ENCODE data around the gene TTLL12. TPM values are rescaled to one million over a fixed set of nuclear protein-coding genes. Genes with fewer than 3 reads are reported as not detected.

The TTLL12 gene
- total RNA-seq, 1 experiment from 2014 or later, result 100 TPM

DNA sequence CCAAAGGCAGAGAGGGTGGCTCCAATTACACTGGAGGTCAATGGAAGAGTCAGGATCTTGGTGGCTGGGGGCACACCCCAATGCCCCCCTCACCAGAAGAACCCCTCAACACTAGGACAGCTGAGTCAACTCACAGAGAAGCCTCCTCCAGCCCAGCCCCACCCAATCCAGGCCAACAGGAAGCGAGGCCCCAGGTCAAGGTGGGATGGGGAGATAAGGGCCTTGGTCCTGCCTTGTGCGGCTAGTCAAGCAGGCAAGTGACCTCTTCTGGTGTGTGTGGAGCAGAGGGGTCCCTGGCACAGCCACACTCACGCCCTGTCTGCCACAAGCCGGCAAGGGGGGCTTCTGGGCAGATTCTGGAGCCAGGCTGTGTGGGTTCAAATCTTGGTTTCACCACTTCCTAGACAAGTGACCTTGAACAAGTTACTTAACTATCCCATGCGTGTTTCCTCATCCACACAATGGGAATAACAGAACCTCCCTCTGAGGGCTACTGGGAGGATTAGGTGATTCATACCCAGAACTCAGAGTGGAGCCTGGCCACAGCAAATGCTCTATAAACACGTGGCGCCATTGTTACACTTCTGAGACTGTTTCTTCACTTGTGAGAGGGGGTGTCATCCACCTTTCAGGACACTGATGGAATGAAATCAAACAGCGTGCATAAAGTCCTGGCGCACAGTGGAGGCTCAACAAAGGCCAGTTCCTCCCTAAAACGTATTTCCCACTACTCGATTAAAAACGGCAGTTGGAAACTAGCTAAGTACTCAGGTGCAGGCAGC lies 3.2 kb downstream of the TTLL12 start:
- no peak for DNase-seq (ENCODE audit: low read depth, low spot score)
- Histone ChIP-seq H3K79me2 (ENCODE audit: insufficient read depth, low read length) (peaks cover 59% of the 10 kb centered on the region), H3K4me3 (replicated peaks in 1 of 2; ENCODE audit: low read depth in 1 of 2, low read length in 2 of 2) (no peak overlapping the region), H2AFZ (ENCODE audit: low read depth, low read length, poor library complexity, severe bottlenecking) (no peak overlapping the region), H3K4me2 (ENCODE audit: low read length) (peak overlapping the region; percentile 34), H3K9me2 (ENCODE audit: insufficient read depth) (no peaks in the 10 kb centered on the region), H3K27ac (ENCODE audit: low read depth, low read length) (peak overlapping the region; percentile 41), H4K20me1 (ENCODE audit: insufficient read depth) (no peaks in the 10 kb centered on the region), H3K4me1 (ENCODE audit: control insufficient read depth in 1 of 2, insufficient read depth in 2 of 2, low read length in 2 of 2) (peaks cover 9 to 32% of the 10 kb centered on the region in 2 experiments; a peak in 3 of 4 replicates), H3K27me3 (ENCODE audit: insufficient read depth, low read length) (no peaks in the 10 kb centered on the region), H3K9ac (ENCODE audit: low read length) (no peak overlapping the region), H3K9me3 (ENCODE audit: control insufficient read depth in 1 of 2, insufficient read depth in 1 of 2, low read depth in 1 of 2, low read length in 2 of 2) (no peaks in the 10 kb centered on the region), H3K36me3 (ENCODE audit: control insufficient read depth in 1 of 2, insufficient read depth in 2 of 2, low read length in 2 of 2) (peaks cover 21 to 45% of the 10 kb centered on the region in 2 experiments)
- CTCF ChIA-PET, result no interaction called here
- RAD21 ChIA-PET (ENCODE audit: low non-redundant PET in 1 of 2, low total read pairs in 2 of 2, uncharacterized antibody in 2 of 2, unreplicated experiment in 2 of 2), result no interaction called here
- intact Hi-C loops (cut with micrococcal nuclease), result no loop called here
- ATAC-seq, result no peak
- TF ChIP-seq, protein P1, sequence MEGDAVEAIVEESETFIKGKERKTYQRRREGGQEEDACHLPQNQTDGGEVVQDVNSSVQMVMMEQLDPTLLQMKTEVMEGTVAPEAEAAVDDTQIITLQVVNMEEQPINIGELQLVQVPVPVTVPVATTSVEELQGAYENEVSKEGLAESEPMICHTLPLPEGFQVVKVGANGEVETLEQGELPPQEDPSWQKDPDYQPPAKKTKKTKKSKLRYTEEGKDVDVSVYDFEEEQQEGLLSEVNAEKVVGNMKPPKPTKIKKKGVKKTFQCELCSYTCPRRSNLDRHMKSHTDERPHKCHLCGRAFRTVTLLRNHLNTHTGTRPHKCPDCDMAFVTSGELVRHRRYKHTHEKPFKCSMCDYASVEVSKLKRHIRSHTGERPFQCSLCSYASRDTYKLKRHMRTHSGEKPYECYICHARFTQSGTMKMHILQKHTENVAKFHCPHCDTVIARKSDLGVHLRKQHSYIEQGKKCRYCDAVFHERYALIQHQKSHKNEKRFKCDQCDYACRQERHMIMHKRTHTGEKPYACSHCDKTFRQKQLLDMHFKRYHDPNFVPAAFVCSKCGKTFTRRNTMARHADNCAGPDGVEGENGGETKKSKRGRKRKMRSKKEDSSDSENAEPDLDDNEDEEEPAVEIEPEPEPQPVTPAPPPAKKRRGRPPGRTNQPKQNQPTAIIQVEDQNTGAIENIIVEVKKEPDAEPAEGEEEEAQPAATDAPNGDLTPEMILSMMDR (IDR thresholded peaks at IDR 0.05 in 2 of 3, conservative IDR thresholded peaks at IDR 0.05 in 1 of 3; ENCODE audit: borderline replicate concordance in 1 of 3, insufficient read depth in 1 of 3, low read depth in 2 of 3, low read length in 2 of 3), result no peak
- TF ChIP-seq YY1 (IDR thresholded peaks at IDR 0.05; ENCODE audit: extremely low read depth, insufficient replicate concordance, low read depth, low read length) (no peak), JUND (IDR thresholded peaks at IDR 0.05) (no peak), POLR2A (IDR thresholded peaks at IDR 0.05; ENCODE audit: borderline replicate concordance, extremely low read depth, insufficient read depth, insufficient read length) (peak; percentile 28)
- TF ChIP-seq, protein P2, sequence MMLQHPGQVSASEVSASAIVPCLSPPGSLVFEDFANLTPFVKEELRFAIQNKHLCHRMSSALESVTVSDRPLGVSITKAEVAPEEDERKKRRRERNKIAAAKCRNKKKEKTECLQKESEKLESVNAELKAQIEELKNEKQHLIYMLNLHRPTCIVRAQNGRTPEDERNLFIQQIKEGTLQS (IDR thresholded peaks at IDR 0.05), result no peak
- TSS peak; percentile 20 for BruUV-seq (replicated peaks)
- POLR2A ChIA-PET, result interaction anchor here (0.6 kb wide), 1 partner anchor 31 kb away, joined by 4 read pairs; no protein-coding TSS in a partner anchor

DNA sequence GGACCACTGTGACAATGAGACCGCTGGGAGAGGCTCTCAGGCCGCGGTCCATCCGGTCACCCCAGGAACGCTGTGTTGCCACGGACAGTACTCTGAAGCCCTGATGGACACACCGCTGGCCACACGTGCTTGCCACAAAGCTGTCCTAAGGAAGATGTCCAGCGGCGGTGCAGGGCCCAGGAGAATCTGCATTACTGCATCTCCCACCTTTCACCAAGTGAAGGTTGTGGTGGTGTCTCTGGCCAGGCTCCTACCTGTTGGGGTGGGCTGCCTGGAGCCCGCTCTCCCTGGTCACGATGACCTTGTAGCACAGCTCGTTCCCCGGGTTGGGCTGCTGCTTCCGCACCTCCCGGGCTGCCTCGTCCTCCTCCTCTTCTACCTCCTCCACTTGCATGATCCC lies 4.2 kb downstream of the TTLL12 start:
- Histone ChIP-seq H3K27me3 (ENCODE audit: insufficient read depth, low read length) (no peaks in the 10 kb centered on the region), H3K9ac (ENCODE audit: low read length) (no peak overlapping the region), H3K27ac (ENCODE audit: low read depth, low read length) (no peak overlapping the region), H3K4me3 (replicated peaks in 1 of 2; ENCODE audit: low read depth in 1 of 2, low read length in 2 of 2) (no peak overlapping the region), H3K79me2 (ENCODE audit: insufficient read depth, low read length) (peaks cover 59% of the 10 kb centered on the region), H3K36me3 (ENCODE audit: control insufficient read depth in 1 of 2, insufficient read depth in 2 of 2, low read length in 2 of 2) (peaks cover 21 to 50% of the 10 kb centered on the region in 2 experiments), H3K4me2 (ENCODE audit: low read length) (no peak overlapping the region), H3K9me2 (ENCODE audit: insufficient read depth) (no peaks in the 10 kb centered on the region), H3K9me3 (ENCODE audit: control insufficient read depth in 1 of 2, insufficient read depth in 1 of 2, low read depth in 1 of 2, low read length in 2 of 2) (no peaks in the 10 kb centered on the region), H3K4me1 (ENCODE audit: control insufficient read depth in 1 of 2, insufficient read depth in 2 of 2, low read length in 2 of 2) (peaks cover 6 to 22% of the 10 kb centered on the region in 2 experiments; a peak in 2 of 4 replicates), H2AFZ (ENCODE audit: low read depth, low read length, poor library complexity, severe bottlenecking) (no peak overlapping the region), H4K20me1 (ENCODE audit: insufficient read depth) (no peaks in the 10 kb centered on the region)
- intact Hi-C loops (cut with micrococcal nuclease), result no loop called here
- no peak for DNase-seq (ENCODE audit: low read depth, low spot score)
- POLR2A ChIA-PET, result no interaction called here
- no TSS peak for BruUV-seq (replicated peaks)
- ATAC-seq, result no peak
- CTCF ChIA-PET, result no interaction called here
- no peak for TF ChIP-seq POLR2AphosphoS5 (IDR thresholded peaks at IDR 0.05; ENCODE audit: low read depth, low read length)
- TF ChIP-seq EGR1 (IDR thresholded peaks at IDR 0.05; ENCODE audit: low read depth), result no peak
- no peak for TF ChIP-seq CBX3 (IDR thresholded peaks at IDR 0.05; ENCODE audit: low read depth)
- TF ChIP-seq YY1 (IDR thresholded peaks at IDR 0.05; ENCODE audit: extremely low read depth, insufficient replicate concordance, low read depth, low read length), result no peak
- no peak for TF ChIP-seq ZFX (IDR thresholded peaks at IDR 0.05)
- no peak for TF ChIP-seq EZH2phosphoT487 (IDR thresholded peaks at IDR 0.05; ENCODE audit: borderline replicate concordance)
- TF ChIP-seq, protein P3, sequence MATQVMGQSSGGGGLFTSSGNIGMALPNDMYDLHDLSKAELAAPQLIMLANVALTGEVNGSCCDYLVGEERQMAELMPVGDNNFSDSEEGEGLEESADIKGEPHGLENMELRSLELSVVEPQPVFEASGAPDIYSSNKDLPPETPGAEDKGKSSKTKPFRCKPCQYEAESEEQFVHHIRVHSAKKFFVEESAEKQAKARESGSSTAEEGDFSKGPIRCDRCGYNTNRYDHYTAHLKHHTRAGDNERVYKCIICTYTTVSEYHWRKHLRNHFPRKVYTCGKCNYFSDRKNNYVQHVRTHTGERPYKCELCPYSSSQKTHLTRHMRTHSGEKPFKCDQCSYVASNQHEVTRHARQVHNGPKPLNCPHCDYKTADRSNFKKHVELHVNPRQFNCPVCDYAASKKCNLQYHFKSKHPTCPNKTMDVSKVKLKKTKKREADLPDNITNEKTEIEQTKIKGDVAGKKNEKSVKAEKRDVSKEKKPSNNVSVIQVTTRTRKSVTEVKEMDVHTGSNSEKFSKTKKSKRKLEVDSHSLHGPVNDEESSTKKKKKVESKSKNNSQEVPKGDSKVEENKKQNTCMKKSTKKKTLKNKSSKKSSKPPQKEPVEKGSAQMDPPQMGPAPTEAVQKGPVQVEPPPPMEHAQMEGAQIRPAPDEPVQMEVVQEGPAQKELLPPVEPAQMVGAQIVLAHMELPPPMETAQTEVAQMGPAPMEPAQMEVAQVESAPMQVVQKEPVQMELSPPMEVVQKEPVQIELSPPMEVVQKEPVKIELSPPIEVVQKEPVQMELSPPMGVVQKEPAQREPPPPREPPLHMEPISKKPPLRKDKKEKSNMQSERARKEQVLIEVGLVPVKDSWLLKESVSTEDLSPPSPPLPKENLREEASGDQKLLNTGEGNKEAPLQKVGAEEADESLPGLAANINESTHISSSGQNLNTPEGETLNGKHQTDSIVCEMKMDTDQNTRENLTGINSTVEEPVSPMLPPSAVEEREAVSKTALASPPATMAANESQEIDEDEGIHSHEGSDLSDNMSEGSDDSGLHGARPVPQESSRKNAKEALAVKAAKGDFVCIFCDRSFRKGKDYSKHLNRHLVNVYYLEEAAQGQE (IDR thresholded peaks at IDR 0.05; ENCODE audit: low read depth), result no peak
- TF ChIP-seq SRF (IDR thresholded peaks at IDR 0.05; ENCODE audit: low read depth), result no peak
- no peak for TF ChIP-seq SP1 (IDR thresholded peaks at IDR 0.05; ENCODE audit: low read depth)
- RAD21 ChIA-PET (ENCODE audit: low non-redundant PET in 1 of 2, low total read pairs in 2 of 2, uncharacterized antibody in 2 of 2, unreplicated experiment in 2 of 2), result no interaction called here

All from HCT116 (cell line).